NCI-H1930 (cell line): Measurements from ENCODE around the gene RILPL1.
A peak's percentile ranks its signal among the peaks of the same experiment; 100 is the strongest.
"Not testable (repeated sequence)": the region's sequence is repeated elsewhere in the genome, so short reads cannot be mapped to it uniquely, and the experiment has no call there.

Experiments
- DNase-seq, 2 experiments: peaks; one replicate each; lab custom pipeline; 2025; lab: John Stamatoyannopoulos, UW

The RILPL1 gene, protein sequence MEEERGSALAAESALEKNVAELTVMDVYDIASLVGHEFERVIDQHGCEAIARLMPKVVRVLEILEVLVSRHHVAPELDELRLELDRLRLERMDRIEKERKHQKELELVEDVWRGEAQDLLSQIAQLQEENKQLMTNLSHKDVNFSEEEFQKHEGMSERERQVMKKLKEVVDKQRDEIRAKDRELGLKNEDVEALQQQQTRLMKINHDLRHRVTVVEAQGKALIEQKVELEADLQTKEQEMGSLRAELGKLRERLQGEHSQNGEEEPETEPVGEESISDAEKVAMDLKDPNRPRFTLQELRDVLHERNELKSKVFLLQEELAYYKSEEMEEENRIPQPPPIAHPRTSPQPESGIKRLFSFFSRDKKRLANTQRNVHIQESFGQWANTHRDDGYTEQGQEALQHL

DNA sequence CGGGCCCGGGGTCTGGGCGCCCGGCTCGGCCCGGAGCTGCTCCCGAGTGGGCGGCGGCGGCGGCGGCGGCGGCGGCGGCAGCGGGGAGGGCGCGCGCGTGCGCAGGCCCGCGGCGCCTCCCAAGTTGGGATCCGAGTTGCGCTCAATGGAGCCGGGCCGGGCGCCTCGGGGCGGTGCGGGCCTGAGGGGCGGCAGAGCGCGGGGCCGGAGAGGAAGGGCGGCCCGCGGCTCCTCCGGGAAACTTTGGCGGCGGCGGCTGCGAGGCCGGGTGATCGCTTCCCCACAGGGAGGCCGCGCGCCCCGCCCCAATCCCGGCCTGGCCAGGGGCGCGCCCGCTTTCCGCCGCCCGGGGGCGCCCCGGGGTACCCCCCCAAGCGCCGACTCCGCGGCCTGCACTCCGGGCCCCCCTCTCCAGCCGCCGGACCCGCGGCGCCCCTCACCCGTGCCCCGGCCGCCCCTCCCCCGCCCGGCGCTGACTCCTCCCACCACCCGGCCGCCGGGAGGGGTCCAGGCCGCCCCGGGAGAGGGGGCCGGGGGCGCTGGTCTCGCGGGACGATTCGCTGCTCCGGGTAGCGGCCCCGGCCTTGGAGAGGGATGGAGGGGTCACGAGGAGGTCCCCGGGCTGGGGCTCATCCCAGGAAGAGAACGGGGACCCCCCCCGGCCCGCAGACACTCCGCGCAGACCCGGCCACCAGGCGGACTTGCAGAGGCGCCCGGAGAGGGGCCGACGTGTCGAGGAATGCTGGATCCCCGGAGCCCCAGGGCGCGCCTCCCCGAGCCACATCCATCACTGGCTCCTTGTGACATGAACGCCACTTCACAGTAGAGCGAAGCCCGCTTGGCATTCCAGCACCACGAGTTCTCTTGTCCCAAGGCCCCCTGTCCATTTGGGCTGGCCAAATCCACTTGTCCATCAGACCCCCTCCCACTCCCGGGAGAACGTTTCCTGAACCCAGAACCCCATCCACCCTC, at the start of gene RILPL1:
TSS of gene RILPL1 (minus strand) at position 48 of the 972 bp plus-strand sequence. CDS start 237 bp downstream, outside the sequence.
- DNase-seq = peak in 1 of 2 experiments; percentile 66

DNA sequence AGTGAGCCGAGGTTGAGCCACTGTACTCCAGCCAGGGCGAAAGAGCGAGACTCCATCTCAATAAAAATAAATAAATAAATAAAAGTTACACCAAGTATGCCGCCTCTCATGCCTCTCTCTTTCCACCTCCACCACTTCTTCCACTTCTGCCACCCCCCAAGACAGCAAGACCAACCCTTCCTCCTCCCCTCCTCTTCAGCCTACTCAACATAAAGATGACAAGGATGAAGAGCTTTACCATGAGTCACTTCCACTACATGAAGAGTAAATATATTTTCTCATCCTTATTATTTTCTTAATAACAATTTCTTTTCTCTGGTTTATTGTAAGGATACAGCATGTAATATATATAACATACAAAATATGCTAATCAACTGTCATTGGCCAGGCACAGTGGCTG, 47.3 kb upstream of the RILPL1 start:
- no peak for DNase-seq

DNA sequence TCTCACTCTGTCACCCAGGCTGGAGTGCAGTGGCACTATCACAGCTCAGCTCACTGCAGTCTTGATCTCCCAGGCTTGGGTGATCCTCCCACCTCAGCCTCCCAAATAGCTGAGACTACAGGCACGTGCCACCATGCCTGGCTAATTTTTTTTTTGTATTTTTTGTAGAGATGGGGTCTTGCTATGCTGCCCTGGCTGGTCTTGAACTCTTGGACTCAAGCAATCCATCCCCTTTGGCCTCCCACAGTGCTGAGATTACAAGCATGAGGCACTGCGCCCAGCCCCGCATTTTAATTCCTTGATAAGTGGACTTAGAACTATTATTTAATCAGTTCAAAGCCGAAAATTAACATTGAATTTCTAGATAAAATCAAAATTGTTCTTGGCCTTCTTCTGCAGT, 45.3 kb upstream of the RILPL1 start:
- not testable (repeated sequence) for DNase-seq

DNA sequence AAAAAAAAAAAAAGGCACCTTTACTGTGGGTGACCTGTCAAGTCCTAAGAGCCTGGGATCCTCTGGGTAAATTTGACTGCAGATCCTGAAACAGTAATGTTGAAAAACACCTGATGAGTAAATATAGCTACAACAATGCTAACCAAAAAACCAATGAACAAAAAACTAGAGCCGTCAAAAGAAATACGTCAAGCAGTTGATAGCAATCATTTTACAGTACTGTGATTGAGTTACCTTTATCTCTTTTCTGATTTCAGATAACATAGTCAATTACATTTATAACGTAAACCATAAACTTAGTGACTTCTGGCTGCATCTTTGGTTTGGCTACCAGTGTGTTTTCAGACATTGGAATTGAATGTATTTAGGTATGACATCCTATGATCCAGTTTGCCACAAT, 44.7 kb upstream of the RILPL1 start:
- no peak for DNase-seq

DNA sequence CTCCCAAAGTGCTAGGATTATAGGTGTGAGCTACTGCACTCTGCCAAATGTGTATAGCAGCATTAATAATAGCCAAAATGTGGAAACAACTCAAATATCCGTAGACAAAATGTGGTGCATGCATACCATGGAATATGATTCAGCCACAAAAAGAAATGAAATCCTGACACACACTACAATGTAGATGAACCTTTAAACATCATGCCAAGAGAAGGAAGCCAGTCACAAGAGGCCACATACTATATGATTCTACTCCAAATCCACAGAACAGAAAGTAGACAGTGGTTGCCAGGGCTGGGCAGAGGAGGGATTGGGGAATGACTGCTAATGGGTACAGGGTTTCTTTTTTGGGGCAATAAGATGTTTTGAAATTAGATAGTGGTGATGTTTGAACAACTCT, 43.1 kb upstream of the RILPL1 start:
- DNase-seq = no peak

DNA sequence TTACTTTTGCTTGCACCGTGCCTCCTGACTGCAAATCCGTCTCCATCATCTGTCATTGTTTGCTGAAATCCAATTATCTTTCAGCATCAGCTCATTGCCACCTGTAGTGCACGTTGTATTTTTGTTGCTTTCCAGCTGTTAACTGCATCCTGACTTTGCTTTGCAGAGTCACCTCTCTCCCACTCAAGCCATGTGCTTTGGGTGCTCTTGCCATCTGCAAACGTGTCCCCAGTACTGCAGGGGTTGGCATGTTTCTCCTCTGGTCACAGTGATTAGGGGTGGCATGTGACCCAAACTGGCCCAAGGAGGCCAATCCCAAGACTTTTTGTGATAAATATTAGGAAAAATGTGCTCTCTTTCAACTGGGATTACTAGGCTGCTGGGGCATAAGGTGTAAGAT, 40.4 kb upstream of the RILPL1 start:
- no peak for DNase-seq

DNA sequence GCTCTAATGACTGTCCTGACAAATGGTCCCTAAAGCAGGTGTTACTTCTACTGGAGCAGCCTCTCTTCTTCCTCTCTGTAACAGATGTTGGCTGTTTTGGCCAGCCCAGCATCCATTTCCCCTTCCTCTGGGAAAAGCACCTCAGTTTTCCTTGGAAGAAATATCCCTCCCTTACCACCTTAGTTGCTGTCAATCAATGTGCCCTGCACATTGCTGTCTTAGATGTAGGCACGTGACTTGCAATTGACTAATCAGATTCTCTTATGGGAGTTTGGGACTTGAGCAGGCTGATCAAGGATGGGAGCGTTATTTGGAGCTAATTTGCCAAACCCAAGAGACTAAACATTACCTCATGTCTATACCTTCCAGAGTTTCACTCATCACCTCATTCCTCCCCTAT, 38.9 kb upstream of the RILPL1 start:
- DNase-seq = no peak

DNA sequence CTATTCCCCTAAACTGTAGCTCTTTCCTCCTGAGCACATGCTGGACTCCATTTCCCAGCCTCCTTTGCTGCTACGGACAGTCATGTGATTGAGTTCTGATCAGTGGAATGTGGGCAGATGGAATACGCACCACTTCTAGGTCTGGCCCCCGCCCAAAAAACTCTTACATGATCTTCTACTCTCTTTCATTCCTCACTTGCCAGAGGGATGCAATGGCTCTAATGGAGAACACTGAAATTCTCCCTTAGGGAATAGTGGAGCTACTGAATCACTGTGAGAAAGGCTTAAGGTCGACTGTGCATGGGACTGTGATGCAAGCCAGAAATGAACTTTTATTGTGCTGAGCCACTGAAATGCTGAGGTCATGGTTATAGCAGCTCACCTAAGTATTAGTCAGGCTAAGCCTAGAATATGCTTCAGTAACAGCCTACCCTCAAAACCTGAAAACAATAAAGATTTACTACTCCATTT, 37.9 kb upstream of the RILPL1 start:
- DNase-seq = peak in 1 of 2 experiments; percentile 11

DNA sequence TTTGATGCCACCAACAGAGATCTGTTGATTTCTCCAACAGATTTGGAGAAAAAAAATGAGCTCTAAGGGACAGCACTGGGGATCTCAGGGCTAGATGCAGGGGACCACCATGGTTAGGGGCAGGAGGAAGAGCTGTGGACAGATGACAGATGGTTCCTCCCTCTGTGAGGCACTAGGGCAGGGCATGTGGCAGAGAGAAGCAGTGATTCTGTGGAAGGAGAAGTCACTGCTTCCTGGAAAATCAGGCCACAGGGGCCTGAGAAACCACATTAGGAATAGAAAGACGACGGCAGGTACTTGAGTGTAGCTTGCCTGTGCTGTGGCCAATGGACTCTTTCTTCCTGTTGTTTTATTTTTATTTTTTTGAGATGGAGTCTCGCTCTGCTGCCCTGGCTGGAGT, 25.9 kb upstream of the RILPL1 start:
- no peak for DNase-seq

DNA sequence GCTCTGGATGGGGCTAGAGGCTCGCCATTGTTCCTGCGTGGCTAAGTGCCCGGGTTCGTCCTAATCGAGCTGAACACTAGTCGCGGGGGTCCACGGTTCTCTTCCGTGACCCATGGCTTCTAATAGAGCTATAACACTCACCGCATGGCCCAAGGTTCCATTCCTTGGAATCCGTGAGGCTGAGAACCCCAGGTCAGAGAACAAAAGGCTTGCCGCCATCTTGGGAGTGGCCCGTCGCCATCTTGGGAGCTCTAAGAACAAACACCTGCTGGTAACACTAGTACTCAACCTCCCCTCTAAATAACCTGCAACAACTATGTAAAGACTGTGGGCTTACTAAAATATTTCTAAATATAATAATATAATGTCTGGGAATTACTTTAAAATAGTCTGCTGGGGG, 25.0 kb upstream of the RILPL1 start:
- DNase-seq = not testable (repeated sequence)

DNA sequence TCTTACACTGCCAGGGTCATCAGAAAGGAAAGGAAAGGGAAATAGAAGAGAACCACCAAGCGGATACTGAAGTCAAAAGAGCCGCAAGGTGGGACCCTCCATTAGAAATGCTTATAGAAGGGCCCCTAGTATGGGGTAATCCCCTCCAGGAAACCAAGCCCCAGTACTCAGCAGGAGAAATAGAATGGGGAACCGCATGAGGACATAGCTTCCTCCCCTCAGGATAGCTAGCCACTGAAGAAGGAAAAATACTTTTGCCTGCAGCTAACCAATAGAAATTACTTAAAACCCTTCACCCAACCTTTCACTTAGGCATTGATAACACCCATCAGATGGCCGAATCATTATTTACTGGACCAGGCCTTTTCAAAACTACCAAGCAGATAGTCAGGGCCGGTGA, 21.3 kb upstream of the RILPL1 start:
- not testable (repeated sequence) for DNase-seq

DNA sequence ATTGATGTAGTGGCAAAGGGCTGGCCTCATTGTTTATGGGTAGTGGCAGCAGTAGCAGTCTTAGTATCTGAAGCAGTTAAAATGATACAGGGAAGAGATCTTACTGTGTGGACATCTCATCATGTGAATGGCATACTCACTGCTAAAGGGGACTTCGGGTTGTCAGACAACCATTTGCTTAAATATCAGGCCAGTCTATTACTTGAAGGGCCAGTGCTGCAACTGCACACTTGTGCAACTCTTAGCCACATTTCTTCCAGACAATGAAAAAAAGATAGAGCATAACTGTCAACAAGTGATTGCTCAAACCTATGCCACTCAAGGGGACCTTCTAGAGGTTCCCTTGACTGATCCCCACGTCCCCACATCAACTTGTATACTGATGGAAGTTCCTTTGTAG, 20.6 kb upstream of the RILPL1 start:
- not testable (repeated sequence) for DNase-seq

DNA sequence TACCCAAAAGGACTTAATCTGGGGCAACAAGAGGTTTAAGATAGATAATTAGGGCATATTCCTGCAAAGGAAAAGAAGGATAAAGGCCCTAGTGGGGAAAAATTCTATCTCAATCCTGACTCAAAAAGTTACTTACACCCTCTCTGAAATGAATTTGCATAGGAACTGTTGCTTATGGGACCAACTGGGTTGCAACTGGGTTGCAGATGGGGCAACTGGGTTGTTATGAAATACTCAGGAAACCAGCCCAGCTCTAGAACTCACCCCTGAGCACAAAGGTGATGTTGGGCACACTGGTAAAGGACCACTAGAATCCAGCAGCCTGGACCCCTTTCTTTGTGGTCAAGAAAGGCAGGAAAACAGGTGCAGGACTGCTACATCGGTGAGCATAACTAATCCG, 17.2 kb upstream of the RILPL1 start:
- no peak for DNase-seq

DNA sequence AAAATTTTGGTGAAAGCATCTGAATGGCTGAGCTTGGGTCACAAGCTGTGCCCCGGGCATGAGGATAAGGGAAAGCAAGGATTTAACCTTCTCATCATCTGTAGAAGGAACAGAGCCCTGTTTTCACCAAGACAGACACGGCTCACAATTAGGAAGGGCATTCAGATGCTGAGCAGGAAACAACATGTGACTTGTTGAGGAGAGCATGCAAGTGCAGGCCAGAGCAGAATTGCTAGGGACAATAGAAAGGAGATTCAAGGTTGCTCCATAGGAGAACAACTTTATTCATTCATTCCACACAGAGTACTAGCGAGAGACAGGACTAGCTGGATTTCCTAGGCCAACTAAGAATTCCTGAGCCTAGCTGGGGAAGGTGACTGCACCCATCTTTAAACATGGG, 14.6 kb upstream of the RILPL1 start:
- no peak for DNase-seq

DNA sequence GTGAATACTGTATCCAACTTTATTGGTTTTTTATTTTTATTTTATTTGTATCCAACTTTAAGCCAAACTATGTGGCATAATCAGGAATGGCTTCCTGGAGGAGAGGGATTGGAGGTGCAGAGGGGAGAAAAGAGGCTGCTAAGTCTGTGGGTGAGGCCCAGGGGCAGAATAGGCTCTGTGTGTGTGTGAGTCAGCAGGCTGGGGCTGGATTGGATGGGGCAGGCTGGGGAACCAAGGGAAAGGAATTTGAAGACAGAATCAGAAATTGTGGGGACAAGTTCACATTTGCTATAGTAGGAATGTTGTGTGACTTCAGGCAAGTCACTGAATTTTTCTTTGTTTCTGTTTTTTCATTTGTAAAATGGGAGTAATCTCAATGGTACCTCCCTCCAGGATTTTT, 12.8 kb upstream of the RILPL1 start:
- no peak for DNase-seq

DNA sequence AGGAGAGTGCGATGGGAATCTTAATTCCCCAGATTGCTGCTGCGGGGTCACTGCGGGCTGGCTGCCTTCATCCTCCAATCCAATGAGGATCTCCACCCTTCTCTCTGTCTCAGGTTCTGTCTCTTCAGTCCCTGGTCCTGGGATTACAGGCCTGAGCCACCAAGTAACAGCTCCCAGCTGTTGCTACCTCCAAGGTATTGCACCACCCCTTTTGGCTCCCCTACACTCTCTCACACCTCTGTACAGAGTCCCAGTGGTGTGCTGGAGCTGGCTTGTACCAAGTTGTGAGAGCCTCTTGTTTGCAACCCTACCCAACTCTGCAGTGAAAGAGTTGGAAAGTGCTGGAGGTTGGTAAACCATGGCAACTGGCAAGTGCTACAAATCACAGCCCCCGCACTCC, 10.0 kb upstream of the RILPL1 start:
- no peak for DNase-seq

DNA sequence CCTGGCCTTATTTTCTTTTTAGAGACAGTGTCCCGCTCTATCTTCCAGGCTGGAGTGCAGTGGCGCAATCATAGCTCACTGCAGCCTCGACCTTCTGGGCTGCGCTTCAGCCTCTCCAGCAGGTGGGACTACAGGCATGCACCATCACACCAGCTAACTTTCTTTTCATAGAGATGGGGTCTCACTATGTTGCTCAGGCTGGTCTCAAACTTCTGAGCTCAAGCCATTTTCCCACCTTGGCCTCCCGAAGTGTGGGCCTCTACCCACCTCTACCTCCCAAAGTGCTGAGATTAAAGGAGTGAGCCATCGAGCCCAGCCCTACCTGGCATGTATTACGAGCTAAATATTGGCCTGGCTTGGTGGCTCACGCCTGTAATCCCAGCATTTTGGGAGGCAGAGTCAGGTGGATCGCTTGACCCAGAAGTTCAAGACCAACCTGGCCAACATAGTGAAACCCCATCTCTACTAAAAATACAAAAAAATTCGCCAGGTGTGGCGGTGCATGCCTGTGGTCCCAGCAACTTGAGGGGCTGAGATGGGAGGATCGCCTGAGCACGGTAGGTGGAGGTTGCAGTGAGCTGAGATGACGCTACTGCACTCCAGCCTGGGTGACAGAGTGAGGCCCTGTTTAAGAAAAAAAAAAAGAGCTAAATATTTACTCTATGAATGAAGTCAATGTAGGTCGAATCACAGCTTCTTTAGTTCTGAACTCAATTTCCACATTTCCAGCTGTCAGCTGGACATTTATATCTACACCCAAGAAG, 7.6 kb upstream of the RILPL1 start:
- DNase-seq = no peak

DNA sequence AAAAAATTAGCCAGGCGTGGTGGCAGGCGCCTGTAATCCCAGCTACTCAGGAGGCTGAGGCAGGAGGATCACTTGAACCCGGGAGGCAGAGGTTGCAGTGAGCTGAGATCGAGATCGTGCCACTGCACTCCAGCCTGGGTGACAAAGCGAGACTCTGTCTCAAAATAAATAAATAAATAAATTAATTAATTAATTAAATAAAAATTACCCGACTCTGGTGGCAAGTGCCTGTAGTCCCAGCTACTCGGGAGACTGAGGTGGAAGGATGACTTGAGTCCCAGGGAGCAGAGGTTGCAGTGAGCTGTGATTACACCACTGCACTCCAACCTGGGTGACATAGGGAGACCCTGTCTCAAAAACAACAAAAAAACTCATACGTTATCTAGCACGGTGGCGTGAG, 2.4 kb upstream of the RILPL1 start:
- DNase-seq = not testable (repeated sequence)

DNA sequence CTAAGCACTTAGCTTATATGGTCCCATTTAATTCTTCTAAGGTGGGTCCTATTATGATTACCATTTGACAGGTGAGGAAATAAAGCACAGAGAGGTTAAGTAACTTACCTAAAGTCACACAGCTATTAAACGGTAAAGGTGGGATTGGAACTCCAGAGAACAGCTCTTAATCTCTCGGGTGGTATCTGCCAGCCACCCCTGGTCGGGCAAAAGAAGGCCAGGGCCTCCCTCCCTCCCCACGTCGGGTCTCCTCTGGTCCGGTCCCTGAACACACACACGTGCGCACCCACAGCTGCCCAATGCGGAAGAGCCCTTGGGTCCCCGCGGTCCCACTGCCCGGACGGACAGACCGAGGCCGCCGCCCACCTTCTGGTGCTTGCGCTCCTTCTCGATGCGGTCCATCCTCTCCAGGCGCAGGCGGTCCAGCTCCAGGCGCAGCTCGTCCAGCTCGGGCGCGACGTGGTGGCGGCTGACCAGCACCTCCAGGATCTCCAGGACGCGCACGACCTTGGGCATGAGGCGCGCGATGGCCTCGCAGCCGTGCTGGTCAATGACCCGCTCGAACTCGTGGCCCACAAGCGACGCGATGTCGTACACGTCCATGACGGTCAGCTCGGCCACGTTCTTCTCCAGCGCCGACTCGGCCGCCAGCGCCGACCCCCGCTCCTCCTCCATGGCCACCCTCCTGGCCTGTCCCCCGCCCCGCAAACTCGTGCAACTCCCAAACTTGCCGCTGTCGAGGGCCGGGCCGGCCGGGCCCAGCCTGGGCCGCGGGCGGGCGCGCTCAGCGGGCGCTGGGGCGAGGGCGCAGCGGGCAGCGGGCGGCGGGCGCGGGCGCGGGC, 490 bp downstream of the RILPL1 start:
- no peak for DNase-seq

DNA sequence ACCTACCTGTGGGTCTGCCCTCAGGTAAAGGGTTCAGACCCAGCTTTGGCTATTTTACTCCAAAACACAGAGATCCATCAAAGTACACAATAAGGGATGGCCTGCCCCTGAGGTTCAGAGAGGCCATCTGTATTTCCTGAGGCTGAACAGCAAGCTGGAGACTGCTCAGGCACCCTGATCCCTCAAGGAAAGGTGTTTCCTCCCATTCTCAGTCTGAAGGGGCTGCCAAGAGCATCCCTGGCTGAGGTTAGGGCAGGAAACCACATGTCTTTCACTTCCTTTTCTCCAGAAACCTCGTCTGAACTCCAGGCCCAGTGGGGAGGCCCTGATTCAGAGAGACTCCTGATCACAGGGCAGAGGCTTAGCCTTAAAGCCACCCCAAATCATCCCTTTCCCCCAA, 1.5 kb downstream of the RILPL1 start:
- no peak for DNase-seq

DNA sequence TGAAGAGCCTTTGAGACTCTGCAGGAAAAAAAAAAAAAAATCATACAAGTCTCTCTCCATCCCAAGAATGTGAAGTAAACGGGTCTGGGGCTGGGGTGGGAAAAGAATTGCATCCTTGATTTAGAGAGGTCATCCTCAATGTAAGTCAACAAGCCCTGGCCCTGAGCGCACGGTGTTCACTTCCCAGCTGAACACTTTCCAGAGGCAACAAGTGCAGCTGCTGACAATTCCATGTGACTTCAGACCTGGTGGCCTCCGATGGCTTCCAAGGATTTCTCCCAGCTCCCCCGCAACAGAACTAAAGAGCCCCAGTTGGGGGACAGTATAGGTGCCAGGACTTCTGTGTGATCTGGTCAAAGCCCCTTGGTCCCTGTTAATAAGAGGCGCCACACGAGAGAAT, 2.4 kb downstream of the RILPL1 start:
- DNase-seq = no peak
